Stimulated activated CD8-positive, alpha-beta memory T cell treated with anti-CD3 and anti-CD28 coated beads, Interleukin-2, amount 100 ng/mL, for 1 hour (primary cell): ENCODE data around the gene MYLK.
"Not testable (repeated sequence)": the region's sequence is repeated elsewhere in the genome, so short reads cannot be mapped to it uniquely, and the experiment has no call there.

Experiments used
- DNase-seq, 2 donors: peaks; one replicate each; pipeline ENCODE4 v3.0.0-alpha.2; 2020; ENCODE audit warnings: low read depth in 2 of 2

The MYLK gene

DNA sequence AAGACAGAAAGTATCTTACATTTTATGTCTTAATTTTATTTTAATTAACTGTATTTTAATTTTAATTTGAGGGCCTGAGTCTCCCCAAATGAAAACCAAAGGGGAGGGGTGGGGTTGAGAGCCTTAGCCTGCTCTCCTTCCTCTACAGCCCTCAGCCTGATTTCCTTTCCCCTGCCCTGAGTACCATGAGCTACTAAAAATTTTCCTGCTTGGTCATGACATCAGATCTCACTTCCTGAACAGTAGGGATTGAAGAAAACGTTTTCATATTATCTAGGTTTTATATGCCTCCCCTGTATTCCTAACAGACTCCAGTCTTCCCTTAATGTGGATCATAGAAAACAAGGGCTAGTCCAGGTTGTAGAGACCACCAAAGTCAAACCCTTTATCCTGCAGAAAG lies 133.9 kb downstream of the MYLK start:
- no peak for DNase-seq

DNA sequence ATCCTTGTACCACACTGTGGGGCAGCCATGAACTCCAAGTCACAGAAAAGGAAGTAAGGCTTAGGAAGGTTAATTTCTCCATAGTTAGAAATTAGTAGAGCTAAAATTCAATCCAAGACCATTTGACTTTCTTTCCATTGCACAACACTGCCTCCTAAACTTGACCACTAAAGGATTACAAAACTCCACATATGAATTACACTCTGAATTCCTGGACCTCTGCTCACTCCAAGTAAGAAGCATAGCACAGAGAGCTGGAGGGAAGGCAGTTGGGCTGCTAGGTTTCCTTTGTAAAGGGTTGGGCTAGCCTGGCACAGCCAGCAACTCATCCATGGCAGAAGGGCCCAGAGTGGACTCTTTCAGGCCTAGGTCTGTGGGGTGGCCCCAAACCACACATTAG lies 134.4 kb downstream of the MYLK start:
- no peak for DNase-seq

DNA sequence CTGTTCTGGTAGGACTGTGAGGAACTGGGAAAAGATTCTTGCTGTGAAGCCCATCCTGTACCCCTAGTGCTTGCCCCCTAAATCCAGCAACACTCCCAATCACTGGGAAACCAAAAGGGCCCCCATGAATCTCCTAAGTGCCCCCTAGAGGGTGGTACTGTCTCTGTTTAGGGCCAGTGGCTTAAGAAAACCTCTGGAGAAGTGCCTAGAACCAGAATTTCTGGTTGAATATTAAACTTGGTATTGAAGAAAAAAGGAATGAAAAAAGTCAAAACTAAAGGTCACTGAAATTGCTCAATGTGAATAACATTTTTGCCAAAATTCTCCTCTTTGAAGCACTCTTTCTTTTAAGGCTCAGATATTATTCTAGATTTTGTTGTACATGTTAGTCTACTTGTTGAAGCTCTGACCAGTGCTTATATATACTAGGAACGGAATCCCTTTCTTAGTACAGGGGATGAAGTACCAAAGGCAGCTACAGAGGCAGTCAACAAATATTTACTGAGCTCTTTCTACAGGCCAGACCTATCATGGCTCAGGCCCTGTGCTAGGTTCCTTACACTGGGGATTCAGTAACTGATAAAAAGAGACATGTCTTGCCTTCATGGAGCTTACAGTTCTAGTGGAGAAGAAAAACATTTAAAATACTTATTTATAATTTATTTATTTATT lies 138.8 kb downstream of the MYLK start:
- DNase-seq, result no peak

DNA sequence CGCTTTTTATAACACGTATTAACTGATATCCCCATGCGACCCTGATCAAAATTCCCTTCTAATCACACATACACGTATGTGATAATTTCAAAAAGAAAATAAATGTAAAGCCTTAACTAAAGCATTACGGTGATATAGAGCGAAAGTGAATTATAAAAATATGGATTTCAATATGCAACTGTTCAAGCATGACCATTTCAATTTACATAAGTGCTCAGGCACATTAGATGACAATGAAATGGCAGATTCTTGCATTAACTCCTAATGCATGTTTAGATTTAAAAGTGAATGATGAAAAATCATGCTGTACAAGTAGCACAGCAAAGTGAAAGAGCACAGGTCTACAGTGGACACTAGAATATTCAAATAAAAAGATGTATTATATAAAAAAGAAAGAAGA lies 140.1 kb downstream of the MYLK start:
- no peak for DNase-seq

DNA sequence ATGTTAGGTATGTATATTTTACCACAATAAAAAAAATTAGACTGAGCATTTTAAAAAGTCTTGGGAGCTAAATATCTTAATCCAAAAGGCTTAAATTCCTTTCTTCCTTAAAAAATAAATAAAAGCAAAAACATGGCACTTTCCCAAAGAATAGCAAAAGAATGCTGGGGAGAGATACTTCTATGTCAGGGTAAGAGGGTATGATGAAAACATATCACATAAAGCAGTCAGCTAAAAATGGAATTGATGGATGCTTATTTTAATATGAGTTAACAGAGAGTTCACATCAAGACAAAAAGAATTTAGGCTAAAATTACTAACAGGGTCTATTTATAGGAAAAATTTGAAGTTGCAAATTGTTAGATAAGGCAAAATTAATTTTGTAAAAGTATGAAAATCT lies 141.0 kb downstream of the MYLK start:
- DNase-seq, result no peak

DNA sequence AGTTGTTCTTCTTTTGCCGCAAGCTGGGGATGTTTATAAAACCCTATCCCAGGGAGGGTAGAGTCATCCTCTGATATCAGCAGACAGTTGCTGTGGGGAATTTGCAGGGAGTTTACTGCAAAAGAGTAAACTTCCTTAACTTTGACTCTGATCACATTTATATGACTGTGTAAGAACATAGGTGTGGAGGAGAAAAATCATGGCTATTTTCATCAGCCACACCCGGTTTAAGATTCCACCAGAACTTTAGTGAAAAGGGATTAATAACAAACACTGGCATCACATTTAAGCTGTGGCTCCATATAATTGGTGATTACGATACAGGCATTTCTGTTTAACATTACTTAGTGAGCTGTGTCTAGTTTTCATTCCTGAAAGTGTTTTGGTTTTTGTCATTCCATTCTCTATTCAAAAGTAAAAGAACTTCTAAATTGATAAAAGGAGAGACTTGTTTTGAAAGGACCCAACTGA lies 143.1 kb downstream of the MYLK start:
- no peak for DNase-seq

DNA sequence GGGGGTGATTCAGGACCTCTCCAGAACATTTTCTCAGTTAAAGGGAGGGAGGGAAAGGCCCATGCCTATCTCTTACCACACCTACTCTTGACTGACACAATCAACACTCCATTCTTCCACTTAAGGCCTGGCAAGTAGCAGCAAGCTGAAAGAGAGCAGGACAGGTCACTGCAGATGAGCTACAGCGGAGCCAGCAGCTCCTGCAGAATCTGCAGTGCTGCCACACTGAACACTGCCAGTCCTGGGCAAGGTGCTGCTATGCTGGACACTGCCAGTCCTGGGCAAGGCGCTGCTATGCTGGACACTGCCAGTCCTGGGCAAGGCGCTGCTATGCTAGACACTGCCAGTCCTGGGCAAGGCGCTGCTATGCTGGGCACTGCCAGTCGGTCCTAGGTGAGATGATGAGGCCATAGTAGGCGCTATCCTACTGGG lies 143.7 kb downstream of the MYLK start:
- DNase-seq, result no peak

DNA sequence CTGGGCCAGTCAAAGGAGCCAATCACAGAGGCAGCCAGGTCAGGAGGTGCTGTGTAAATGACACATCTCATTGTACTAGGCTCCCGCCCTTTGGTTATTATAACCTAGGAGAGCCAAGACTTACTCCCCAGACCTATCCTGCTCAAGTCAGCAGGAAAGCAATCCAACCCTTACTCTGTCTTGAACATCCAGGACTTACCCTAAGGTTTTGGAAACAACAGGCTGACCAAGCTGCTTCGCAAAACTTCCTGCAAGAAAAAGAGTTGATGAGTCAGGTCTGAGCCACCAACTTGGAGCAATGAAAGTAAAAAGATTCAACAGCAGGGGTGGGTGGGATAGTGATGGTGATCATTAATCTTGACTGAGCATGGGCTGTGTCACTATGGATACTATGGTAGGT lies 144.4 kb downstream of the MYLK start:
- DNase-seq, result no peak

DNA sequence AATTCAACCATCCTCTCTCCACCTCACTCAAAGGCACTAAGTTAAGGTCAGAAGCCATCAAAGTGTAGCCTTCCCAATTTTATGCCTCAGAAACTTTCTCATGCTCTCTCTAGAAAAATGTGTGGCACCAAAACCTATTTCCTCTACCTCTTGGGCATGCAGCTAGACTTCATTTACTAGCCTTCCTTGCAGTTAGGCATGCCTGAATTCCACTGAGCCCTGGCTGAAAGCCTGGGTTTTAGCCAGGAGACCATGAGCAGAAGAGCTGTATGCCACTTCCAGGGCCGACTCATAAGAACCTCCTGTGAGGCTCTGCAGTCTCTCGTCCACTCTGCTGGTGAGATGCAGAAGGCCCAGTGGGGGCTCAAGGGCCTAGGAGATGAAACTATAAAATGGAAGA lies 145.0 kb downstream of the MYLK start:
- DNase-seq, result no peak

DNA sequence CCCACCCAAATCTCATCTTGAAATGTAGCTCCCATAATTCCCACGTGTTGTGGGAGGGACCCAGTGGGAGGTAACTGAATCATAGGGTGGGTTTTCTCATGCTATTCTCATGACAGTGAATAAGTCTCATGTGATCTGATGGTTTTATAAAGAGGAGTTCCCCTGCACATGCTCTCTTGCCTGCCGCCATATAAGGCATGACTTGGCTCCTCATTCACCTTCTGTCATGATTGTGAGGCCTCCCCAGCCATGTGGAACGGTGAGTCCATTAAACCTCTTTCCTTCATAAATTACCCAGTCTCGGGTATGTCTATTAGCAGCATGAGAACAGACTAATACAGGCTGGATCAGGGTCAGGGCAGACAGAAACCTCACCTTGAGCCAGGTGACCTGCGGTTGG lies 145.6 kb downstream of the MYLK start:
- DNase-seq, result not testable (repeated sequence)

DNA sequence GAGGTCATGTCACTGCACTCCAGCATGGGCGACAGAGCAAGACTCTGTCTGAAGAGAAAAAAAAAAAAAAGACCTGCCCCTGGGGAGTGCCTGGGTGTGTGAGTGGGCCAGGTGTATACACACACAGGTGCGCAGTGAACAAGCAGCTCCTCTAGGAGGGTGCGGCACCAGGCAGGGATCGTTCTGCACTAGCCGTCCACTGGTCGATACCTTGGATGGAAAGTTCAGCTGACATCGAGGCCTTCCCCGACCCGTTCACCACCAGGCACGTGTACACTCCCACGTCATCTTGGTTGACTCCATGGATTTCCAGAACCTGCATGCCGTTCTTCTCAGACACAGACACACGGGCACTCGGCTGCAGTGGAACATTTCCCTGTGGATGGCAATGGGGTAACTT lies 147.0 kb downstream of the MYLK start:
- DNase-seq, result no peak

DNA sequence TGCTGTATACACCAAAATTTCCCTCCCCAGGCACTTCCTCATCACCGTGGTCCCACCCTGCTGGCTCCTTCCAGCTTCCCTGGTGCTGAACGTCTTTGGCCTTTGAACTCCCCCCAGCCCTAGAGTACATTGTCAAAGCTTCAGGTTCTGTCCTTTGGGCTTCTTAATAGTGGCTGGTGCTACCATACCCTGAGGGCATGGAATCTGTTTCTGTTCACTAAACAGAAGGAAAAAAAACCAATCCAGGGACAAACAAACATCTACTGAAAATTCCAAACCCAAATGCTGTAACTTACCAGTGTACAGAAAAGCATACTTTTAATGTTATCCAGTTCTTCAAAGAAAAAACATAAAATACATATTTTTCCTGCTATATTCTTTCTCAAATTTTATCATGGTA lies 148.7 kb downstream of the MYLK start:
- DNase-seq, result no peak

DNA sequence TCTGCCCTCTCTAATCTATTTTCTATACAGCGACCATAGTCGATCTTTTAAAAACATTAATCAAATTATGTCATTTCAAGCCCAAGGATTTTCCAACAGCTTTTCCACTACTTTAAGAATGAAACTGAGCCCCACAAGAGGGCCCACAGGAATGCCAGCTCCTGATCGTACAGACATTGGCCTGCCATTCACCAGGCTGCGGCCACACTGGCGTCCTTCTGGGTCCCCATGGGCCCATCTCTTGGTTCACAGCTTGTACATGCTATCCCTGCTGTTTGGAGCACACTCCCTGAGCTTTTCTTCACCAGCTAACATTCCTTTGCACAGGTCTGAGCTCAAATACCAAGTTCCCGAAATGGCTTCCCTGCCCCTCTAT lies 149.6 kb downstream of the MYLK start:
- no peak for DNase-seq

DNA sequence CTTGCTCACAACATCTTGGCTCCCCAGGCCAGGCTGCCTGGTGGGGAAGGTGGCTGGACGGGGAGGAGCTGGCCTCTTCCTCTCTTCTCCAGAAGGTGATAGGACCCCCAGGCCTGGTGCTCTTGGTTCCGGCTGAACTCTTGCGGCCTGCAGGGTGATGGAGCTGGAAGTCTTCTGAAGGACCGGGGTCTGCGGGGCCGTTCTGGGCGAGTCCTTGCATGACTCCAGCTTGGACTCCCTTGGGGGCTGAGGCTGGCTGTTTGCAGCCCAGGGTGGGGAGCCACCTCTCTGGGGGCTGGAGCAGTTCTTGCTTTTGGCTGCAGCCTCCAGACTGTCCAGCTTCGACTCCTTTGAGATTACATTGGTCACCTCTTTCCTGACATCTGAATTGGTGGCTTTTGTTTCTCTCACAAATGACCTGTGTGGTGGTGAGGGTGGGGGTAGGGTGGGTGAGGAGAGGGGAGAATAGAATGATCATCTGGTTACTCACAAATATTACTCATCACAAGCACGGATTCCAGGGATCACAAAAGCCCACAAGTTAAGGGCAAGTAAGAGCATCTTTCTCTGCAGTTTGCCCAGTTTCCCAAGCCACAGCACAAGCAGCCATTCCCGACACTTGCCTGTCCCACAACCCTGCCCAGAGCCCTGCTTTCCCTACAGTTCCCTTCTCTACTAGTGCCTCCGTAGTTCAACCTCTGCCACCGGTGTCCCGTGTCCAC lies 150.2 kb downstream of the MYLK start:
- DNase-seq, result no peak

DNA sequence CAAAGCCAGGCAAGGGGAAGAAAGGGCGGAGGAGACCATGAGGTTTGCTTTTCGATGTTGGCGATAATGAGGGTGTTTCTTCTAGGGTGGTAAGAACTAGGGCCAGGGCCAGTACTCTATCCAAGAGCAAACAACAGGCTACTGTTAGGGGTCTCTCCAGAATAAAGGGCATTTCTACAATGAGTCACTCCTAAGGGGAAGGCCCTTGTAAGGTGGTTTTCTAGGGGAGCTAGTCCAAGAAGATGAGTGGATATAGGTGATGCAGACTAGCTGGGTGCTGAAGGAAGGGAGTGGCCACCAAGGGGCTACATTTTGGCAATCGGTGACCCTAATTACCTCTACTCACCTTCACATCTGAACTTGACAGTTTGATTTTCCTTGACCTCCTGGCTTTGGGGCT lies 150.8 kb downstream of the MYLK start:
- no peak for DNase-seq

DNA sequence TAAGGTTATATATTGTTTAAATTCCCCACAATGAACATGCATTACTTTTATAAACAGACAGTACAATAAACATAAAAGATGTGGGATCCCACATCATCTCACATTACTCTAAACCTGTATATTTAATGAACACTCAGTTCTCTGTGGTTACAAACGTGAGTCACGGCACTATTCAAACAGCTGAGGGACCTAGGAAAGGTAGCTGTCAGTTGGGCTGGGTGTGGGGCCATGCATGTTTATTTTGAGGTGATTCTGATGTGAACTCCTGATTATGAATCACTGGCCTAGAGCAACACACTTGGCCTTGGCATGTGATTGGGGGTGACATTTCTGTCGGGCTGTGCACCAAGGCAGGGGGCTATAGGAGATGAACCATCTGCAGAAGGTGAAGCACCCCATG lies 151.7 kb downstream of the MYLK start:
- DNase-seq, result no peak

DNA sequence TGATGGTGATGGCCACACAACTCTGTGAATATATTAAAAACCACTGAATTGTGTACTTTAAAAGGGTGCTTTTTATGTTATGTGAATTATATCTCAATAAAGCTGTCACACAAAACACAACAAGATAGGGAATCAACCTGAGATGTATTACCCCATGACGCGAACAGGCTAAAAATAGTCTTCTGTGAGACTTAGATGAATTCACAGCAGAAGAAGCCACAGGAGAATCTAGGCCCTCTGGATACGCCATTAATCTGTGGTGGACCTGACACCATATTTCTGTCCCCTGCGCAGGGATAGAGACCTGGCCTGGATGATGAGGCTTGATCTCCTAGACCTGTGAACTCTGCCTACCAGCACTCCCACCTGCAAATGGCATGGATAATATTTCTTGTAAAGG lies 153.3 kb downstream of the MYLK start:
- DNase-seq, result no peak

DNA sequence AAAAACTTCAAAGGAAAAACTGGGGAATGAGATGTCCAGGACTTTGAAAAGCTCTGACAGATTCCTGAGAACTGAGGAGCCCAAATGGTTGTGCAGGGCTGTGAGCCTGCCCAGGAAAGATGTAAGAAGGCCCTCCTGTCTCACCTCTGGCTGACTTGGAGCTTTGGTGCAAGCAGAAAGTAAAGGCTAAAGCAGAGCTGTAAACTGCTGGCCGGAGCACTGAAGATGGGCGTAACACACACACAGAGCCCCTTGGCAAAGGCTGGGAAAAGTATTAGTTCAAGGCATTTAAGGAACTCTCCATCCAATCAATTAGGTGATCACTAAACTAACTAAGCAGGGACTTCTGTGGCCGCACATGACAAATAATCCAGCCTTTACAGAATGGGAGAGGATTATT lies 155.1 kb downstream of the MYLK start:
- DNase-seq, result no peak

DNA sequence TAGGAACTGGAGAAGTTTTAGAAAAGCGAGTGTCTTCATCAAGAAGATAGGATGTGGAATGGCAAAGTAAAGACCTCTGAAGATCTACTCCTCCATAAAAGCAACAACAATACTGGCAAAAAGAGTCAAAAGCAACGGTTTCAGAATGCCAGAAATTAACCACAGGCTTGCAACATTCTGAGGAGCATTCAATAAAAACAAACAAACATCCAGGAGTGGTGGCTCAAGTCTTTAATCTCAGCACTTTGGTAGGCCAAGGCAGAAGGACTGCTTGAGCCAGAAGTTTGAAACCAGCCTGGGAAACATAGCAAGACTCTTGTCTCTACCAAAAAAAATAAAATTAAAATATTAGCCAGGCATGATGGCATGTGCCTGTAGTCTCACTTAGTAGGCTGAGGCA lies 156.1 kb downstream of the MYLK start:
- no peak for DNase-seq

DNA sequence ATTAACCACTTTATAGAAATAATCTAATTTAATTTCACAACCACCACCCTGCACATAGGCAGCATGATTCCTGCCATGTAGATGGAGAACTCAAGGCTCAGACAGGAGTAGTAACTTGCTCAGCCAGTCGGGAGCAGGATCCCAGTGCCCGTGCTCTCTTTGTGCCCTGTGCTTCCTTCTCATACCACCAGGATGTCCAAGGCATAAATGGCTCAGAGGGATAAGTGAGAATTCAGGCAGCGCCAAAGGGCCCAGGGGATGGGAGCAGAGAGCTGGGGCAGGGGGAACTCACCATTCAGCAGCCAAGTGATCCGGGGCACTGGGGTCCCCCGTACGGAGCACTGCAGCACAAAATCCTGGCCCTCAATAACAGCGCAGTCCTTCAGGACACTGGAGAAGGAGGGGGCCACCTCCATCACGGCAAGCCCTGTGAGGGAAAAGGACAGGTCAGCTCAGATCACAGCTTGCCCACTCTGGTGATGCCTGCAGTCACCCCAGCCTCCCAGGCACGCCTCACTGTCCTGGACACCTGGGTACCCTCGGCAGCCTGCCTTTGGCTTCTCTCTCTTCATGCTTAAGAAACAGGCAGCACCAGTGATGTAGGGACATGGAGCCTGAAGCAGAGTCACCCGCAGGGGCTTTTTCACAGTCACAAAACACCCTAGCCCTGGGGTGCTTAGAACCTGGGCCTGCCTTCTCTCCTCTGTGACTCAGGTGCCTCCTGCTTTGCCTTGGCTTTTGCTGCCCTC lies 158.3 kb downstream of the MYLK start:
- DNase-seq, result no peak

DNA sequence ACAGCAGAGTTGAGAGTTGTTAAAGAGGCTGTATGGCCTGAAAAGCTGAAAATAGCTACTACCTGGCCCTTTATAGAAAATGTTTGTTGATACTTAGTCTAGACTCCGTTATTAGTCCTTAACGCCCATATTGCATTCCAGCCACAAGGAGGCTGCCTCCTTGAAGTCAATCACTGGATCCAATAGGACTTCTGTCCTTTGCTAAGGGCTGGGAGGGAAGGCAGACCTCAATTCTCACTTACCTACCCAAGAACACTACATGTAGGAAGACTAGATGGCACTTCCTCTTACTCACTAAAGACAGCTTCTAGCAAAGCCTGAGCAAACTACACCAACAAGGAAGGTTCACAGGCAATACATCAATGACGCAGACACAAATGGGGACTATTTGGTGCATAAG lies 159.8 kb downstream of the MYLK start:
- no peak for DNase-seq

DNA sequence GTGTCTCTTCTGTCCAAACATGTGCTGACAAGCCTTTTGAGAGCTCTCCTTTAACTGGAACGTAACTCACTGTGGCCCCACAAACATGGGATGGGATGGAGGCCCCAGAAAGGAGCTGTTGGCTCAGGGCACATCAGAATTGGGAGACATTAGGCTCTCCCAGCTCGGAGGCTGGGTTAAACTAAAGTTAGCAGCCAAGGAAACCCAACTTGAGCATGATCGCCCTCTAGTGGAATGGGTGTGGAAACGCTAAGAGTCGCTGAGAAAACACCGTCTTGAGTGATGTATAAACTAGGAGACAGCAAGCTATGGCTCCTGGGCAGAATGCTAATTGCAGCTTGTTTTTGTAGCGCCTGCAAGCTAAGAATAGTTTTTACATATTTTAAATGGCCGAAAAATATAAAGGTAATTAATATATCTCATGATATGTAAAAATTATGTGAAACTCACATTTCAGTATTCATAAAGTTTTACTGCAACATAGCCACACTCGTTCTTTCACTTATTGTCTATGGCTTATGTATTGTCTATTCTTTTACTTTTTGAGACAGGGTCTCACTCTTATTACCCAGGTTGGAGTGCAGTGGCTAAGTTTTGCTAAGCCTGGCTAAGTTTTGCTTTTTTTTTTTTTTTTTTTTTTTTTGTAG lies 160.5 kb downstream of the MYLK start:
- DNase-seq, result peak in 1 of 2 donors; percentile 2
